K562 (cell line): ENCODE data around the gene TUB.

Experiments
- EZH2 ChIP-seq: IDR thresholded peaks from 2 replicates; pipeline ENCODE4 v1.6.1; 2012; ENCODE audit warnings: low read depth, mild to moderate bottlenecking, inconsistent platforms, low read length, borderline replicate concordance
- POLR2AphosphoS5 ChIP-seq: IDR thresholded peaks from 2 replicates; pipeline ENCODE4 v1.6.1; 2011; ENCODE audit warnings: mild to moderate bottlenecking, low read depth, low read length, moderate library complexity; ENCODE audit not compliant: control insufficient read depth, insufficient read depth
- ZNF311 ChIP-seq: fragments of 250-450 bp; sonication (Bioruptor Pico); IDR thresholded peaks from 2 replicates; pipeline ENCODE4 v1.4.0; 2020; ENCODE audit warnings: mild to moderate bottlenecking, moderate library complexity

- TF ChIP-seq POLR2AphosphoS5: no peak
- no peak for TF ChIP-seq ZNF311 (CRISPR knock-in tag)
- TF ChIP-seq EZH2: no peak
These were observed 24.1 kb upstream of the TUB start for GRCh38 chr11:8056810-8057463.
